Measurements from ENCODE around the gene FANCE. TPM values are rescaled to one million over a fixed set of nuclear protein-coding genes. Genes with fewer than 3 reads are reported as not detected.

The FANCE gene
- polyA plus RNA-seq, 3 donors = 1.8 to 3.0 (median 2.9) TPM

GRCh38 chr6:35451354-35452182 lies 570 bp upstream of the FANCE start:
- peaks cover 0 to under 1% of the 10 kb centered on the region in 2 donors for H3K36me3 ChIP-seq (replicated peaks in 1 of 2; ENCODE audit: control insufficient read depth in 1 of 2, insufficient read depth in 2 of 2, low read length in 2 of 2)
- 2% methylated on average over 5 of the region's 20 CpGs for WGBS (ENCODE audit: insufficient coverage)
- no peak for TF ChIP-seq CTCF (IDR thresholded peaks at IDR 0.05)
- peak overlapping the region; percentile 82 for H2AFZ ChIP-seq (ENCODE audit: insufficient read depth, low read depth, low read length, poor library complexity, severe bottlenecking)
- no peak for DNase-seq
- peaks cover 38% of the 10 kb centered on the region for H3K4me1 Mint-ChIP-seq
- H3K36me3 Mint-ChIP-seq = peaks cover 13 to 14% of the 10 kb centered on the region in 2 donors
- peaks cover 12 to 26% (median 20%) of the 10 kb centered on the region in 3 donors for H3K27me3 Mint-ChIP-seq (ENCODE audit: low read depth in 3 of 3)
- H3K27ac Mint-ChIP-seq = peak overlapping the region in 4 of 7 donors; percentile 56 to 82 (median 71)
- H3K27ac ChIP-seq (ENCODE audit: low read depth in 1 of 2, low read length in 2 of 2) = no peak overlapping the region
- H4K20me1 ChIP-seq (ENCODE audit: insufficient read depth, low read length) = no peaks in the 10 kb centered on the region
- H3K4me1 ChIP-seq (ENCODE audit: control insufficient read depth in 1 of 2, insufficient read depth in 2 of 2, low read length in 2 of 2) = peaks cover 29 to 37% of the 10 kb centered on the region in 2 donors
- peak overlapping the region; percentile 86 for H3K4me2 ChIP-seq (replicated peaks; ENCODE audit: extremely low read depth, low read length, poor library complexity, severe bottlenecking)
- H3K4me3 ChIP-seq (replicated peaks in 1 of 3; ENCODE audit: low read depth in 2 of 3, low read length in 3 of 3) = peak overlapping the region in 1 of 3 experiments; percentile 84
- H3K9ac ChIP-seq (ENCODE audit: insufficient read depth, low read length, poor library complexity, severe bottlenecking) = no peak overlapping the region
- H3K9me3 Mint-ChIP-seq = peaks cover 0 to 2% (median 0%) of the 10 kb centered on the region in 7 donors
- peak overlapping the region; percentile 82 to 86 for H3K4me3 Mint-ChIP-seq
- H3K9me3 ChIP-seq (replicated peaks in 1 of 2; ENCODE audit: control insufficient read depth in 1 of 2, insufficient read depth in 1 of 2, low read length in 2 of 2) = no peaks in the 10 kb centered on the region
- intact Hi-C loops (cut with micrococcal nuclease) = loop anchor here in 1 of 2 donors (1.0 kb wide), 1 partner anchor 109 kb away; the partner anchor contains the start of gene PPARD
- H3K27me3 ChIP-seq (ENCODE audit: control insufficient read depth in 2 of 2, insufficient read depth in 2 of 2, low read length in 2 of 2) = peaks cover 0 to 7% of the 10 kb centered on the region in 2 donors
- peaks cover 4% of the 10 kb centered on the region for H3K79me2 ChIP-seq (ENCODE audit: insufficient read depth, low read length)

- Histone ChIP-seq H3K9ac (ENCODE audit: insufficient read depth, low read length, poor library complexity, severe bottlenecking) (no peak overlapping the region), H3K36me3 (replicated peaks in 1 of 2; ENCODE audit: control insufficient read depth in 1 of 2, insufficient read depth in 2 of 2, low read length in 2 of 2) (peaks cover 0 to 15% of the 10 kb centered on the region in 2 donors), H3K4me3 (replicated peaks in 1 of 3; ENCODE audit: low read depth in 2 of 3, low read length in 3 of 3) (peak overlapping the region in 2 of 3 experiments; percentile 73 to 84), H3K27me3 (ENCODE audit: control insufficient read depth in 2 of 2, insufficient read depth in 2 of 2, low read length in 2 of 2) (peaks cover 0 to 7% of the 10 kb centered on the region in 2 donors), H3K79me2 (ENCODE audit: insufficient read depth, low read length) (peaks cover 4% of the 10 kb centered on the region), H3K4me1 (ENCODE audit: control insufficient read depth in 1 of 2, insufficient read depth in 2 of 2, low read length in 2 of 2) (peaks cover 29 to 37% of the 10 kb centered on the region in 2 donors), H2AFZ (ENCODE audit: insufficient read depth, low read depth, low read length, poor library complexity, severe bottlenecking) (peak overlapping the region; percentile 82), H3K27ac (ENCODE audit: low read depth in 1 of 2, low read length in 2 of 2) (no peak overlapping the region), H3K9me3 (replicated peaks in 1 of 2; ENCODE audit: control insufficient read depth in 1 of 2, insufficient read depth in 1 of 2, low read length in 2 of 2) (no peaks in the 10 kb centered on the region), H4K20me1 (ENCODE audit: insufficient read depth, low read length) (no peaks in the 10 kb centered on the region), H3K4me2 (replicated peaks; ENCODE audit: extremely low read depth, low read length, poor library complexity, severe bottlenecking) (peak overlapping the region; percentile 86)
- TF ChIP-seq CTCF (IDR thresholded peaks at IDR 0.05) = no peak
- Mint-ChIP-seq H3K36me3 (peaks cover 20 to 27% of the 10 kb centered on the region in 2 donors), H3K9me3 (peaks cover 0 to 2% (median 0%) of the 10 kb centered on the region in 7 donors), H3K27ac (no peak overlapping the region), H3K4me1 (peaks cover 36% of the 10 kb centered on the region), H3K4me3 (peak overlapping the region in 1 of 2 donors; percentile 82), H3K27me3 (ENCODE audit: low read depth in 3 of 3) (peaks cover 11 to 23% (median 20%) of the 10 kb centered on the region in 3 donors)
- no peak for DNase-seq
- 50% methylated on average over 2 of the region's 3 CpGs for WGBS (ENCODE audit: insufficient coverage)
- intact Hi-C loops (cut with micrococcal nuclease) = no loop called here
Measured at GRCh38 chr6:35453236-35453635, 1.1 kb downstream of the FANCE start.

Data from CD14-positive monocyte (primary cell).